BE2C (cell line): ENCODE data around the gene PRKCB.
"Not testable (repeated sequence)": the region's sequence is repeated elsewhere in the genome, so short reads cannot be mapped to it uniquely, and the experiment has no call there.

Experiments used
- DNase-seq: peaks from one replicate; pipeline ENCODE4 v3.0.0-alpha.2; 2020
- H3K27me3 ChIP-seq: fragments of 250-450 bp; sonication (Bioruptor Pico); 2 replicates; pipeline ENCODE4 v1.5.1; 2020; ENCODE audit warnings: mild to moderate bottlenecking
- H3K36me3 ChIP-seq: fragments of 250-450 bp; sonication (Bioruptor Pico); 2 replicates; pipeline ENCODE4 v1.5.1; 2020; ENCODE audit warnings: mild to moderate bottlenecking
- H3K4me1 ChIP-seq: fragments of 250-450 bp; sonication (Bioruptor Pico); 2 replicates; pipeline ENCODE4 v1.5.1; 2020
- H3K4me3 ChIP-seq: 2 replicates; pipeline ENCODE4 v1.5.1; 2011; ENCODE audit warnings: low read depth, low read length
- H3K9me3 ChIP-seq: fragments of 250-450 bp; sonication (Bioruptor Pico); 2 replicates; pipeline ENCODE4 v1.5.1; 2020
- CTCF ChIP-seq: IDR thresholded peaks from 2 replicates; pipeline ENCODE4 v1.5.1; 2012; ENCODE audit warnings: mild to moderate bottlenecking, low read depth, low read length

The PRKCB gene

GRCh38 chr16:24221219-24221618, 385.4 kb downstream of the PRKCB start:
- Histone ChIP-seq H3K27me3 (no peaks in the 10 kb centered on the region), H3K36me3 (no peaks in the 10 kb centered on the region), H3K9me3 (no peaks in the 10 kb centered on the region), H3K4me3 (no peak overlapping the region), H3K4me1 (no peaks in the 10 kb centered on the region)
- TF ChIP-seq CTCF: no peak
- DNase-seq: no peak

DNA sequence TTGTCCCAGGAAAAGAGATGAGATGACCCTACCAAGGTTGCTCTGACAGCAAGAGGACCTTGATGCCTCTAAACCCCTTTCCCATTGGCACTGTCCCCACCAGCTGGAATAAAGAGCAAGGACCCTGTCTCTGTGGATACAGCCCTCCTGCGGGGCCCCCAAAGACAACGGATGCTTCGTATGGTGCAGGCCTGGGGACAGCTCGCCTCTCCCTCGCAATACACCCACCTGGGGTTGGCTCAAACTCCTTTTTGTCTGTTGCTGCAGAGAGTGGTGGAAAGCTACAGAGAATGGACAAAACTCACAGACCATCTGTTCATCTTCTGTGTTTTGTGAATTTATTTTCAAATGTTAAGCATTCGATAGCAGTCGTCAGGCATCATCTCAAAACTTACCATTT, 392.7 kb downstream of the PRKCB start:
- DNase-seq: no peak
- H3K27me3 ChIP-seq: no peaks in the 10 kb centered on the region
- no peak overlapping the region for H3K4me3 ChIP-seq
- no peaks in the 10 kb centered on the region for H3K36me3 ChIP-seq
- TF ChIP-seq CTCF: no peak
- no peaks in the 10 kb centered on the region for H3K9me3 ChIP-seq
- H3K4me1 ChIP-seq: no peaks in the 10 kb centered on the region

- Histone ChIP-seq H3K9me3 (no peaks in the 10 kb centered on the region), H3K4me3 (no peak overlapping the region), H3K27me3 (no peaks in the 10 kb centered on the region), H3K36me3 (no peaks in the 10 kb centered on the region), H3K4me1 (no peaks in the 10 kb centered on the region)
- DNase-seq: no peak
- TF ChIP-seq CTCF: no peak
These were observed 397.2 kb downstream of the PRKCB start for GRCh38 chr16:24232936-24233335.

DNA sequence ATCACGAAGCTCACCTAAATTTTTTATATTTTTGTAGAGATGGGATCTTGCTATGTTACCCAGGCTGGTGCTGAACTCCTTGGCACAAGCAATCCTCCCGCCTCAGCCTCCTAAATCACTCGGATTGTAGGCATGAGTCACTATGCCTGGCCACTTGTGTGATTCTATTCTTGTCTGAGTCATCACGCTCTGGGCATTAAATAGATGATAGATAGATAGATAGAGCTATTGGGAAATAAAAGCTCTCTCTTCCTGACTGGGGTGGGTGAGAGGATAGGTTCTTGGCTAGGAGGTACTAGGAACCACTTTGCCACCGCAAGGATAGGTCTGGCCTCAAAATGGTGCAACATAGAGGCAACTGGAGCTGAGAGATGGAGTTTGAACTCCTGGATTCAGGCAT, 399.0 kb downstream of the PRKCB start:
- Histone ChIP-seq H3K36me3 (no peaks in the 10 kb centered on the region), H3K9me3 (no peaks in the 10 kb centered on the region), H3K27me3 (no peaks in the 10 kb centered on the region), H3K4me3 (no peak overlapping the region), H3K4me1 (no peaks in the 10 kb centered on the region)
- no peak for TF ChIP-seq CTCF
- DNase-seq: no peak

GRCh38 chr16:24235806-24236205, 400.0 kb downstream of the PRKCB start:
- Histone ChIP-seq H3K36me3 (no peaks in the 10 kb centered on the region), H3K4me1 (no peaks in the 10 kb centered on the region), H3K27me3 (no peaks in the 10 kb centered on the region), H3K4me3 (no peak overlapping the region), H3K9me3 (no peaks in the 10 kb centered on the region)
- no peak for DNase-seq
- TF ChIP-seq CTCF: no peak

- not testable (repeated sequence) for H3K9me3 ChIP-seq, H3K27me3 ChIP-seq, H3K36me3 ChIP-seq, DNase-seq, H3K4me3 ChIP-seq, H3K4me1 ChIP-seq
These were observed 403.1 kb downstream of the PRKCB start for GRCh38 chr16:24238846-24239245.

DNA sequence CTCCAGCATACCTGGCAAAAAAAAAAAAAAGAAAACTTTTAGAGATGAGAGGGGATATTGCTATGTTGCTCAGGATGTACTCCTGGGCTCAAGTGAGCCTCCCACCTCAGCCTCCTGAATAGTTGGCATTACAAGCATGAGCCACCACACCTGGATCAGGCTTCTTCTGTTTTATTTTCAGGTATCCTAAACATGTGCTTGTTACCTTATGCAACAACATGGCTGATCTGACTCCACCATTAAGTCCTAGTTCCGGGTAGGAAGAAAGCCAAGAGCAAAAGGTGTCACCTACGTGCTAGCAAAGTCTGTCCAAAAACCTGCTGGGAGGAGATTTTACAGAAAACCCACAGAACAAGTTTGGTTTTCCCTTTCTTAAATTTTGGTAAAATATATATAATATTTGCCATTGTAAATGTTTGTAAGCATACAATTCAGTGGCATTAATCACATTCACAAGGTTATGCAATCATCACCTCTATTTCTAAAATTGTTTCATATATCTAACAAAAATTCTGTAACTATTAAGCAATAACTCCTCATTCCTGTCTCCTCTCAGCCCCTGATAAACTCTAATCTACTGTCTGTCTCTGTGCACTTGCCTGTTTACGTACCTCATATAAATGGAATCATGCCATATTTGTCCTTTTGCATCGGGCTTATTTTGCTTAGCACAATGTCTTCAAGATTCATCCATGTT, 411.3 kb downstream of the PRKCB start:
- no peak for DNase-seq
- Histone ChIP-seq H3K9me3 (no peaks in the 10 kb centered on the region), H3K36me3 (no peaks in the 10 kb centered on the region), H3K4me1 (no peaks in the 10 kb centered on the region), H3K27me3 (no peaks in the 10 kb centered on the region), H3K4me3 (no peak overlapping the region)
- no peak for TF ChIP-seq CTCF
